Activated T-cell treated with anti-CD3 and anti-CD28 coated beads, Interleukin-2, amount 50 U/mL, for 4 hours (primary cell): ENCODE measurements around the gene CEP192. TPM values are rescaled to one million over a fixed set of nuclear protein-coding genes. Genes with fewer than 3 reads are reported as not detected.
"Not testable (repeated sequence)": the region's sequence is repeated elsewhere in the genome, so short reads cannot be mapped to it uniquely, and the experiment has no call there.

Source experiments
- ATAC-seq, 2 donors: fragments of 200-7000 bp; cut with Tn5 transposase; one replicate each; pipeline ENCODE4 v1.10.0; 2021
- DNase-seq: peaks from one replicate; pipeline ENCODE4 v3.0.0-alpha.2; 2020
- H3K27me3 Mint-ChIP-seq: one replicate; pipeline ENCODE4 v1.8.0; 2021; ENCODE audit warnings: low read depth, mixed read lengths
- H3K36me3 Mint-ChIP-seq: one replicate; pipeline ENCODE4 v1.8.0; 2022; ENCODE audit warnings: mixed read lengths; ENCODE audit not compliant: insufficient read depth
- H3K4me1 Mint-ChIP-seq: one replicate; pipeline ENCODE4 v1.8.0; 2021; ENCODE audit warnings: low read depth, mixed read lengths
- H3K4me3 Mint-ChIP-seq: one replicate; pipeline ENCODE4 v1.8.0; 2021; ENCODE audit warnings: mild to moderate bottlenecking, moderate library complexity, mixed read lengths
- H3K9me3 Mint-ChIP-seq: one replicate; pipeline ENCODE4 v1.8.0; 2021; ENCODE audit warnings: mixed read lengths
- total RNA-seq, 3 donors: library from RNA; stranded (reverse); gene quantifications; one replicate each; pipeline ENCODE4 v1.2.1, GENCODE V29; 2021

CEP192 gene
- total RNA-seq, 3 donors from 2014 or later: 13.1 to 14.7 (median 14.6) TPM

GRCh38 chr18:13070460-13070859, 79.3 kb downstream of the CEP192 start:
- H3K4me1 Mint-ChIP-seq: peaks cover 20% of the 10 kb centered on the region
- ATAC-seq (no peak), DNase-seq (no peak)
- no peaks in the 10 kb centered on the region for H3K9me3 Mint-ChIP-seq
- H3K4me3 Mint-ChIP-seq: no peak overlapping the region
- peaks cover 60% of the 10 kb centered on the region for H3K36me3 Mint-ChIP-seq
- no peaks in the 10 kb centered on the region for H3K27me3 Mint-ChIP-seq

GRCh38 chr18:13076886-13077285, 85.7 kb downstream of the CEP192 start:
- Mint-ChIP-seq H3K9me3 (no peaks in the 10 kb centered on the region), H3K4me1 (peaks cover 2% of the 10 kb centered on the region), H3K4me3 (no peak overlapping the region), H3K27me3 (no peaks in the 10 kb centered on the region), H3K36me3 (peaks cover 68% of the 10 kb centered on the region)
- DNase-seq (no peak), ATAC-seq (no peak)

- ATAC-seq (no peak), DNase-seq (no peak)
- no peaks in the 10 kb centered on the region for H3K9me3 Mint-ChIP-seq
- peaks cover 2% of the 10 kb centered on the region for H3K4me1 Mint-ChIP-seq
- no peaks in the 10 kb centered on the region for H3K27me3 Mint-ChIP-seq
- H3K4me3 Mint-ChIP-seq: no peak overlapping the region
- peaks cover 70% of the 10 kb centered on the region for H3K36me3 Mint-ChIP-seq
Observed at GRCh38 chr18:13077473-13077872, 86.3 kb downstream of the CEP192 start.

DNA sequence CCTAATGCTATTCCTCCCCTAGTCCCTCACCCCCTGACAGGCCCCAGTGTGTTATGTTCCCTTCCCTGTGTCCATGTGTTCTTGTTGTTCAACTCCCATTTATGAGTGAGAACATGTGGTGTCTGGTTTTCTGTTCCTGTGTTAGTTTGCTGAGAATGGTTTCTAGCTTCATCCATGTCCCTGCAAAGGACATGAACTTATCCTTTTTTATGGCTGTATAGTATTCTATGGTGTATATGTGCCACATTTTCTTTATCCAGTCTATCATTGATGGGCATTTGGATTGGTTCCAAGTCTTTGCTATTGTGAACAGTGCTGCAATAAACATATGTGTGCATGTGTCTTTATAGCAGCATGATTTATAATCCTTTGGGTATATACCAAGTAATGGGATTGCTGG, 86.9 kb downstream of the CEP192 start:
- not testable (repeated sequence) for H3K4me3 Mint-ChIP-seq, ATAC-seq, H3K9me3 Mint-ChIP-seq, DNase-seq, H3K27me3 Mint-ChIP-seq, H3K4me1 Mint-ChIP-seq
- peaks cover 68% of the 10 kb centered on the region for H3K36me3 Mint-ChIP-seq

- DNase-seq (no peak), ATAC-seq (no peak)
- no peaks in the 10 kb centered on the region for H3K9me3 Mint-ChIP-seq
- H3K4me1 Mint-ChIP-seq: peaks cover 2% of the 10 kb centered on the region
- H3K4me3 Mint-ChIP-seq: no peak overlapping the region
- H3K36me3 Mint-ChIP-seq: peaks cover 46% of the 10 kb centered on the region
- no peaks in the 10 kb centered on the region for H3K27me3 Mint-ChIP-seq
Observed at GRCh38 chr18:13086906-13087305, 95.7 kb downstream of the CEP192 start.

DNA sequence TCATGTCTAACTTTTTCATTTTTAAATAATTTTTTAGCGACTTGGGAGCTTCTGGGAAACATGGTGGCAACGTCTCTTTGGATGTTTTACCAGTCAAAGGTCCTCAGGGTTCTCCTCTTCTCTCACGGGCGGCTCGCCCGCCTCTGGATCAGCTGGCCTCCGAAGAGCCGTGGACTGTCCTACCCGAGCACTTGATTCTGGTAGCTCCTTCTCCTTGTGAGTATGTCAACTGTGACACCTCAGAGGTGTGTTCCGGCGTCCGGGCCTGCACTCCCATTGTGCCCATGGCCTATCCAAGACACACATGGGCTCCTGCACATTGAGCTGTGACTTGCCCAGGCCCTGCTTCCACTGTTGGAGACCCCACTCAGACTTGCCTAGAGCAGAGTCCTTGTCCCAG, 104.3 kb downstream of the CEP192 start:
- Mint-ChIP-seq H3K4me1 (no peaks in the 10 kb centered on the region), H3K9me3 (no peaks in the 10 kb centered on the region), H3K36me3 (peaks cover 53% of the 10 kb centered on the region), H3K27me3 (no peaks in the 10 kb centered on the region), H3K4me3 (no peak overlapping the region)
- ATAC-seq (no peak), DNase-seq (no peak)

DNA sequence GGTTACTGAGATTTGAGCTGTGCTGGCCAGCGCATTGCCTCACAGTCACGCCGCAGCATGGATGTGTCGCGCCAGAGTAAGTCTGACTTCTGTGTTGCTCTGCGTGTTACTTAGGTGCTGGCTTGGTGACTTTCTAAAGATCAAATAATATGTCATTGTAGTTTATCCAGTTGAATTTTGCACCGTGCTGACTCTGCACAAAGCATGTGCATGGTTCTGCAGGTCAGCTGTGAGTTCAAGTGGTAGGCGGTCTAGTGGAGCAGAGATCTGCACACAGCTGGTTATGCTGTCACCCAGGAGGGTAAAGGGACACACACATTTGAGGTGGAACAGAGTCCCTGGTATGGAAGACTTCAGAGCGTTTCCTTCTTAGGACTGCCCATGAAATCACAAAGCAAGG, 105.1 kb downstream of the CEP192 start:
- Mint-ChIP-seq H3K36me3 (peaks cover 51% of the 10 kb centered on the region), H3K4me1 (no peaks in the 10 kb centered on the region), H3K9me3 (no peaks in the 10 kb centered on the region), H3K4me3 (no peak overlapping the region), H3K27me3 (no peaks in the 10 kb centered on the region)
- ATAC-seq (no peak), DNase-seq (no peak)

DNA sequence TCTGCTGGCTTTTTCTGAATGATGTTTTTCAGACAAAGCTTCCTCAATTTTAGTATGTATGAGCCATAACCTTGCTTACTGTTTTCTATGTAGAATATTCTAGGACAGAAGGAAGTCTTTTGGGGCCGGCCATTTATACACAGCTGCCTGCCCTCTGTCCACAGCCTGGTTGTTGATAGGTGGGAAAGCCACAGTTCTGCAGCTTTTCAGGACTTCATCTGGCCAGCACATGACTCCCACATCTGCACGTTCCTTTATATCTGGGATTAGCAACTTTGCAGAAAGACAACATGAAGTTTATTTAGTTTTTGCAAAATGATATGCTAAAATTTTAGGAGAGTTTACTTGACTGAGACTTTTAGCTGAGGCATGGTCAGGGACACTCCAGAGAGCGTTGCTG, 105.6 kb downstream of the CEP192 start:
- H3K4me3 Mint-ChIP-seq: no peak overlapping the region
- peaks cover 54% of the 10 kb centered on the region for H3K36me3 Mint-ChIP-seq
- H3K4me1 Mint-ChIP-seq: no peaks in the 10 kb centered on the region
- no peaks in the 10 kb centered on the region for H3K27me3 Mint-ChIP-seq
- H3K9me3 Mint-ChIP-seq: no peaks in the 10 kb centered on the region
- DNase-seq: no peak
- no peak for ATAC-seq

- peaks cover 65% of the 10 kb centered on the region for H3K36me3 Mint-ChIP-seq
- H3K4me3 Mint-ChIP-seq, H3K9me3 Mint-ChIP-seq: not testable (repeated sequence)
Observed at GRCh38 chr18:13098104-13098503, 106.9 kb downstream of the CEP192 start.

GRCh38 chr18:13099113-13099512, 108.0 kb downstream of the CEP192 start:
- Mint-ChIP-seq H3K36me3 (peaks cover 60% of the 10 kb centered on the region), H3K4me1 (no peaks in the 10 kb centered on the region), H3K9me3 (no peaks in the 10 kb centered on the region), H3K27me3 (no peaks in the 10 kb centered on the region), H3K4me3 (no peak overlapping the region)
- no peak for ATAC-seq
- DNase-seq: no peak

More at GRCh38 chr18:13098104-13098503, 106.9 kb downstream of the CEP192 start:
- H3K4me1 Mint-ChIP-seq, DNase-seq, ATAC-seq, H3K27me3 Mint-ChIP-seq: not testable (repeated sequence)

GRCh38 chr18:13100942-13101658, 109.9 kb downstream of the CEP192 start:
- H3K27me3 Mint-ChIP-seq: no peaks in the 10 kb centered on the region
- ATAC-seq: no peak

DNA sequence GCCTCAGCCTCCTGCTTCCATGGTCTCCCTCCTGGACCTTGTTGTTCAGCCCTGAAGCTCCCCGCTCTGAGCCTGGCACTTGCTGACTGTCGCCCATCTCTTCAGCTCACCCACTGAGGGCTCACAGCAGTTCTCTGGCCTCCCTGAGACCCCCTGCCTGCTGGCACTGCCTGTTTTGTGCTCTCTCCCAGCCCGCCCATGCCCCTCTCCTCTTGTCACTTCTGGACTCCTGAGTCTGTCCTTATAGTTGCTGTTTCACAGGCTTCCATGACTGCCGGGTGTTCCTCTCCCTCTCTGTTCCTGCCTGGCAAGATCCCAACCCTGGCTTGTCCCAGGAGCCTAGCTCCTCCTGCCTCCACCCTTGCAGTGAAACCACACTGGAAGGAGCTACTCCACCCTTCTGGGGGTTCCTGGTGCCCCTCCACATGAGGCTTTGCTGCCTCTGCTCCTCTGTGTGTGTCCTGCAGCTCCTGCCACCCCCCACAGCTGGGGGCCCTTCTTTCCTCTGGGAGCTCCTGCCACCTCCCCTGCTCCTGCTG, 110.6 kb downstream of the CEP192 start:
- DNase-seq (no peak), ATAC-seq (no peak)
- Mint-ChIP-seq H3K9me3 (no peaks in the 10 kb centered on the region), H3K4me3 (no peak overlapping the region), H3K4me1 (peaks cover 1% of the 10 kb centered on the region), H3K27me3 (no peaks in the 10 kb centered on the region), H3K36me3 (peaks cover 64% of the 10 kb centered on the region)

More at GRCh38 chr18:13100942-13101658, 109.9 kb downstream of the CEP192 start:
- H3K4me1 Mint-ChIP-seq: peaks cover under 1% of the 10 kb centered on the region
- H3K4me3 Mint-ChIP-seq: no peak overlapping the region
- no peaks in the 10 kb centered on the region for H3K9me3 Mint-ChIP-seq
- H3K36me3 Mint-ChIP-seq: peaks cover 63% of the 10 kb centered on the region
- DNase-seq: no peak

DNA sequence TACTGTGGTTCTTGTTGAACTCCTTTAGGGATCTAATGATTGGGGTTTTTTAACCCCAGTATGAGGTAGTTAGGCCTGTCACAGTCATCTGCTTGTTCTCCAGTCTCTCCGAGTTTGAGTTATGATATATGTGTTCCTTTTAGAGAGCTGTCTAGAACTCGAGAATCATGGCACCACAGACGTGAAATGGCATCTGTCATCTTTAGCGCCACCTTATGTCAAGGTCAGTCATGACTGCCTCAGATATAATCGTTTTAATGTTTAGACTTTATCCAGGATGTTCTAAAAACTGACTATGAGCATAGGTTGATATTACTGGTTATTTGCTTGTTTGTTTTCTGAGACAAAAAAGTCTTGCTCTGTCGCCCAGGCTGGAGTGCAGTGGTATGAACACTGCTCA, 112.2 kb downstream of the CEP192 start:
- H3K4me3 Mint-ChIP-seq: no peak overlapping the region
- H3K36me3 Mint-ChIP-seq: peaks cover 72% of the 10 kb centered on the region
- ATAC-seq: no peak
- DNase-seq: no peak
- H3K9me3 Mint-ChIP-seq: no peaks in the 10 kb centered on the region
- H3K4me1 Mint-ChIP-seq: peaks cover 1% of the 10 kb centered on the region
- no peaks in the 10 kb centered on the region for H3K27me3 Mint-ChIP-seq

GRCh38 chr18:13105059-13105458, 113.9 kb downstream of the CEP192 start:
- Mint-ChIP-seq H3K27me3 (no peaks in the 10 kb centered on the region), H3K4me1 (peaks cover 1% of the 10 kb centered on the region), H3K36me3 (peaks cover 78% of the 10 kb centered on the region), H3K4me3 (no peak overlapping the region), H3K9me3 (no peaks in the 10 kb centered on the region)
- no peak for DNase-seq
- no peak for ATAC-seq

GRCh38 chr18:13107074-13107473, 115.9 kb downstream of the CEP192 start:
- peaks cover 1% of the 10 kb centered on the region for H3K4me1 Mint-ChIP-seq
- H3K27me3 Mint-ChIP-seq: no peaks in the 10 kb centered on the region
- H3K9me3 Mint-ChIP-seq: no peaks in the 10 kb centered on the region
- ATAC-seq (no peak), DNase-seq (no peak)
- H3K36me3 Mint-ChIP-seq: peaks cover 63% of the 10 kb centered on the region
- H3K4me3 Mint-ChIP-seq: no peak overlapping the region
